Endothelial cell of hepatic sinusoid (primary cell): ENCODE results near the gene IGF2R.
"Not testable (repeated sequence)": the region's sequence is repeated elsewhere in the genome, so short reads cannot be mapped to it uniquely, and the experiment has no call there.

Experiments used
- in situ Hi-C: cut with HindIII; loops from 2 replicates; pipeline ENCODE4 v1.10.0; 2017; ENCODE audit warnings: low sequenced_read_pairs

Gene IGF2R

GRCh38 chr6:159995405-159995804 lies 26.5 kb downstream of the IGF2R start:
- in situ Hi-C loops: no loop called here

- in situ Hi-C loops: no loop called here
Observed at GRCh38 chr6:159996087-159996622, 27.3 kb downstream of the IGF2R start.

GRCh38 chr6:159996626-159997497 lies 28.0 kb downstream of the IGF2R start:
- in situ Hi-C loops: no loop called here

GRCh38 chr6:159997498-159998101 lies 28.7 kb downstream of the IGF2R start:
- in situ Hi-C loops: no loop called here

- in situ Hi-C loops: no loop called here
Observed at GRCh38 chr6:159998538-159998937, 29.7 kb downstream of the IGF2R start.

GRCh38 chr6:159999240-159999671 lies 30.4 kb downstream of the IGF2R start:
- in situ Hi-C loops: no loop called here

GRCh38 chr6:160000280-160000704 lies 31.4 kb downstream of the IGF2R start:
- in situ Hi-C loops: no loop called here

GRCh38 chr6:160000893-160001427 lies 32.1 kb downstream of the IGF2R start:
- in situ Hi-C loops: not testable (repeated sequence)

- in situ Hi-C loops: no loop called here
Observed at GRCh38 chr6:160002882-160003281, 34.0 kb downstream of the IGF2R start.

GRCh38 chr6:160004018-160004417 lies 35.1 kb downstream of the IGF2R start:
- in situ Hi-C loops: no loop called here

GRCh38 chr6:160004419-160005175 lies 35.7 kb downstream of the IGF2R start:
- in situ Hi-C loops: no loop called here

GRCh38 chr6:160005211-160005610 lies 36.3 kb downstream of the IGF2R start:
- in situ Hi-C loops: no loop called here

- in situ Hi-C loops: no loop called here
Observed at GRCh38 chr6:160005861-160006540, 37.1 kb downstream of the IGF2R start.

GRCh38 chr6:160007145-160007544 lies 38.3 kb downstream of the IGF2R start:
- in situ Hi-C loops: no loop called here

GRCh38 chr6:160007611-160008010 lies 38.7 kb downstream of the IGF2R start:
- in situ Hi-C loops: no loop called here

- in situ Hi-C loops: no loop called here
Observed at GRCh38 chr6:160010067-160010466, 41.2 kb downstream of the IGF2R start.

- in situ Hi-C loops: no loop called here
Observed at GRCh38 chr6:160013987-160014868, 45.3 kb downstream of the IGF2R start.

GRCh38 chr6:160014869-160015182 lies 45.9 kb downstream of the IGF2R start:
- in situ Hi-C loops: no loop called here
